Occipital lobe (tissue), 2 donors: ENCODE measurements around the gene SEMA4G. TPM values are rescaled to one million over a fixed set of nuclear protein-coding genes. Genes with fewer than 3 reads are reported as not detected.
A peak's percentile ranks its signal among the peaks of the same experiment; 100 is the strongest.
"Not testable (repeated sequence)": the region's sequence is repeated elsewhere in the genome, so short reads cannot be mapped to it uniquely, and the experiment has no call there.

Source experiments
- DNase-seq: peaks from one replicate; lab custom pipeline; 2025; lab: John Stamatoyannopoulos, UW
- total RNA-seq: library from RNA; depleted of rRNA; stranded (reverse); fragments of >200 nt; gene quantifications from one replicate; pipeline ENCODE4 v1.2.3, GENCODE V29; 2014

Gene SEMA4G
- total RNA-seq, 1 donor from 2014 or later = 8.0 TPM

- no peak for DNase-seq
These were observed 1.9 kb downstream of the SEMA4G start for GRCh38 chr10:100970914-100971811.

- no peak for DNase-seq
These were observed 3.0 kb downstream of the SEMA4G start for GRCh38 chr10:100972115-100972903.

- DNase-seq = no peak
These were observed 3.7 kb downstream of the SEMA4G start for GRCh38 chr10:100972904-100973535.

- not testable (repeated sequence) for DNase-seq
These were observed 6.1 kb downstream of the SEMA4G start for GRCh38 chr10:100975397-100975796.

- no peak for DNase-seq
These were observed 7.6 kb downstream of the SEMA4G start for GRCh38 chr10:100976906-100977305.

- no peak for DNase-seq
These were observed 8.1 kb downstream of the SEMA4G start for GRCh38 chr10:100977436-100977835.

GRCh38 chr10:100978121-100978900, 9.0 kb downstream of the SEMA4G start:
- DNase-seq = no peak

- no peak for DNase-seq
These were observed 9.5 kb downstream of the SEMA4G start for GRCh38 chr10:100978901-100979195.

- no peak for DNase-seq
These were observed 10.5 kb downstream of the SEMA4G start for GRCh38 chr10:100979791-100980272.

GRCh38 chr10:100980311-100980710, 11.0 kb downstream of the SEMA4G start:
- no peak for DNase-seq

- no peak for DNase-seq
These were observed 11.4 kb downstream of the SEMA4G start for GRCh38 chr10:100980711-100981110.

GRCh38 chr10:100981178-100981772, 12.0 kb downstream of the SEMA4G start:
- no peak for DNase-seq

- DNase-seq = no peak
These were observed 13.9 kb downstream of the SEMA4G start for GRCh38 chr10:100982916-100983830.

GRCh38 chr10:100983868-100984671, 14.8 kb downstream of the SEMA4G start:
- DNase-seq = no peak

GRCh38 chr10:100984672-100985177, 15.4 kb downstream of the SEMA4G start:
- DNase-seq = no peak

- DNase-seq = no peak
These were observed 16.0 kb downstream of the SEMA4G start for GRCh38 chr10:100985336-100985735.

GRCh38 chr10:100986623-100986951, 17.3 kb downstream of the SEMA4G start:
- DNase-seq = no peak

GRCh38 chr10:100986952-100987684, 17.8 kb downstream of the SEMA4G start, which contains the start of the genes MRPL43 and TWNK:
Gene MRPL43 (minus strand): TSS chr10:100987497. CDS start chr10:100987443, 54 bp downstream.
Gene TWNK (plus strand): TSS chr10:100987543. CDS start chr10:100988211, 668 bp downstream.
- peak; percentile 79 for DNase-seq
